ENCODE measurements around the gene FAM200C. TPM values are rescaled to one million over a fixed set of nuclear protein-coding genes. Genes with fewer than 3 reads are reported as not detected.
A peak's percentile ranks its signal among the peaks of the same experiment; 100 is the strongest.

The FAM200C gene
- total and polyA plus RNA-seq, 2 of the 13 experiments (the other 11 are each of a cell fraction or from before 2014, with no cell fraction given): 3.2 to 4.7 TPM

DNA sequence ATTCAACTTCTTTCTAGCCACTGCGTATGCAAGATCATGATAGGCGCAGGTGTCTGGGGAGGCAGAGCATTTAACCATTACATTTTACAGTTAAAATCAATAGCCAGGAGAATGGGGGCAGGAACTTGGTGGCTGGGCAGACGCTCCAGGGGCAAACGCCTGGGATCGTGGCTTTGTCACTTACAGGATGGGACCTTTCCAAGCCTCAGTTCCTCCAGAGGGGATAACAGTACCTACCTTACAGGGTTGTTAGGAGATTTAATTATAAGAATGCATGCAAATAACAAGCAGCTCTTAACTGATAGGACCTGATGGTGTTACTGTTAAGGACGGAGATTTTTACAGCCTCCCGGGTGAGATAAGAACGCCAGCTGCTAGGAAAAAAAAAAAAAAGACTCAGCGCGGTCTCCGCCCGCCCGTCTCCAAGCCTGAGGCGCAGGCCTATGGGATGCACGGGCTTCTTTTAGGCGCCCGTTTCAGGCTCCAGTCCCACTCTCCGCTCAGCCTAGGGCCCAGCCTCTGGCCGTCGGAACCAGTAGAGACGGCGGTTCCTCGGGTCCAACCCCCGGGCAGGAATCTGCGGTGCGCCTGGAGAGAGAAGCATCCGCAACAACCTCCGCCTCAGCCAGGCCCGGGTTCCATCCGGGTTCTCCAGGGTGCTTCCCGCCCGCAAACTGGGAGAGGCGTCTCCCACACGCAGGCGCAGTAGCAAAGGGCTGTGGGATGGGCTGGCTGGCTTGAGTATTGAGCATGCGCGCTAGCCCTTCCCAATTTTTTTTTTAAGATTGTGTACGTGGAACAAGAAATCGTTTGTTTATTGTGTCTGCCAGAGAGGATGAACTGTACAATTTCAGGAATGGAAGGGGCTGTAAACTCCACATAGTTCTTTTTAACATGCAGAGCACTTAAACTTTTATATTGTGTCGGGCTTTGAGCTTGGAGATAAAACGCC is at the start of gene FAM200C (continued):
- TF ChIP-seq, protein P1, sequence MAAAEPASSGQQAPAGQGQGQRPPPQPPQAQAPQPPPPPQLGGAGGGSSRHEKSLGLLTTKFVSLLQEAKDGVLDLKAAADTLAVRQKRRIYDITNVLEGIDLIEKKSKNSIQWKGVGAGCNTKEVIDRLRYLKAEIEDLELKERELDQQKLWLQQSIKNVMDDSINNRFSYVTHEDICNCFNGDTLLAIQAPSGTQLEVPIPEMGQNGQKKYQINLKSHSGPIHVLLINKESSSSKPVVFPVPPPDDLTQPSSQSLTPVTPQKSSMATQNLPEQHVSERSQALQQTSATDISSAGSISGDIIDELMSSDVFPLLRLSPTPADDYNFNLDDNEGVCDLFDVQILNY (CRISPR knock-in tag; conservative IDR thresholded peaks at IDR 0.05): peak; percentile 78
- TF ChIP-seq ZNF207 (IDR thresholded peaks at IDR 0.05; ENCODE audit: borderline replicate concordance) (no peak), MTF1 (CRISPR knock-in tag; IDR thresholded peaks at IDR 0.05) (no peak), CBX1 (IDR thresholded peaks at IDR 0.05; ENCODE audit: low read depth) (no peak), ZKSCAN8 (CRISPR knock-in tag; IDR thresholded peaks at IDR 0.05; ENCODE audit: borderline replicate concordance) (peak; percentile 66; the same call in 1 of the 2 replicates), MXD4 (CRISPR knock-in tag; IDR thresholded peaks at IDR 0.05) (peak; percentile 23; the same call in 1 of the 2 replicates), GTF2F1 (IDR thresholded peaks at IDR 0.05; ENCODE audit: low read length) (no peak), ISX (CRISPR knock-in tag; conservative IDR thresholded peaks at IDR 0.05) (no peak), ZNF292 (CRISPR knock-in tag; IDR thresholded peaks at IDR 0.05; ENCODE audit: borderline replicate concordance, low read depth) (no peak), ZNF431 (CRISPR knock-in tag; IDR thresholded peaks at IDR 0.05; ENCODE audit: borderline replicate concordance, low read depth) (peak; percentile 76; the same call in 1 of the 2 replicates), CAMTA2 (CRISPR knock-in tag; IDR thresholded peaks at IDR 0.05; ENCODE audit: borderline replicate concordance) (peak; percentile 65; the same call in 1 of the 2 replicates), PREB (CRISPR knock-in tag; IDR thresholded peaks at IDR 0.05) (no peak), MBD4 (IDR thresholded peaks at IDR 0.05; ENCODE audit: borderline replicate concordance, low read length) (no peak), BCL6 (CRISPR knock-in tag; IDR thresholded peaks at IDR 0.05) (no peak), ZNF704 (CRISPR knock-in tag; IDR thresholded peaks at IDR 0.05; ENCODE audit: borderline replicate concordance) (peak; percentile 60; the same call in 1 of the 2 replicates), SOX6 (IDR thresholded peaks at IDR 0.05) (no peak), SOX6 (CRISPR knock-in tag; IDR thresholded peaks at IDR 0.05) (peak; percentile 55; the same call in 1 of the 2 replicates), ZNF44 (CRISPR knock-in tag; IDR thresholded peaks at IDR 0.05) (no peak), PAX8 (CRISPR knock-in tag; IDR thresholded peaks at IDR 0.05; ENCODE audit: borderline replicate concordance) (peak; percentile 34; the same call in 1 of the 2 replicates), NR2F2 (IDR thresholded peaks at IDR 0.05; ENCODE audit: borderline replicate concordance, low read depth) (no peak)
- TF ChIP-seq, protein P2, sequence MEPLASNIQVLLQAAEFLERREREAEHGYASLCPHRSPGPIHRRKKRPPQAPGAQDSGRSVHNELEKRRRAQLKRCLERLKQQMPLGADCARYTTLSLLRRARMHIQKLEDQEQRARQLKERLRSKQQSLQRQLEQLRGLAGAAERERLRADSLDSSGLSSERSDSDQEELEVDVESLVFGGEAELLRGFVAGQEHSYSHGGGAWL (CRISPR knock-in tag; IDR thresholded peaks at IDR 0.05): peak; percentile 61
- TF ChIP-seq, protein P3, sequence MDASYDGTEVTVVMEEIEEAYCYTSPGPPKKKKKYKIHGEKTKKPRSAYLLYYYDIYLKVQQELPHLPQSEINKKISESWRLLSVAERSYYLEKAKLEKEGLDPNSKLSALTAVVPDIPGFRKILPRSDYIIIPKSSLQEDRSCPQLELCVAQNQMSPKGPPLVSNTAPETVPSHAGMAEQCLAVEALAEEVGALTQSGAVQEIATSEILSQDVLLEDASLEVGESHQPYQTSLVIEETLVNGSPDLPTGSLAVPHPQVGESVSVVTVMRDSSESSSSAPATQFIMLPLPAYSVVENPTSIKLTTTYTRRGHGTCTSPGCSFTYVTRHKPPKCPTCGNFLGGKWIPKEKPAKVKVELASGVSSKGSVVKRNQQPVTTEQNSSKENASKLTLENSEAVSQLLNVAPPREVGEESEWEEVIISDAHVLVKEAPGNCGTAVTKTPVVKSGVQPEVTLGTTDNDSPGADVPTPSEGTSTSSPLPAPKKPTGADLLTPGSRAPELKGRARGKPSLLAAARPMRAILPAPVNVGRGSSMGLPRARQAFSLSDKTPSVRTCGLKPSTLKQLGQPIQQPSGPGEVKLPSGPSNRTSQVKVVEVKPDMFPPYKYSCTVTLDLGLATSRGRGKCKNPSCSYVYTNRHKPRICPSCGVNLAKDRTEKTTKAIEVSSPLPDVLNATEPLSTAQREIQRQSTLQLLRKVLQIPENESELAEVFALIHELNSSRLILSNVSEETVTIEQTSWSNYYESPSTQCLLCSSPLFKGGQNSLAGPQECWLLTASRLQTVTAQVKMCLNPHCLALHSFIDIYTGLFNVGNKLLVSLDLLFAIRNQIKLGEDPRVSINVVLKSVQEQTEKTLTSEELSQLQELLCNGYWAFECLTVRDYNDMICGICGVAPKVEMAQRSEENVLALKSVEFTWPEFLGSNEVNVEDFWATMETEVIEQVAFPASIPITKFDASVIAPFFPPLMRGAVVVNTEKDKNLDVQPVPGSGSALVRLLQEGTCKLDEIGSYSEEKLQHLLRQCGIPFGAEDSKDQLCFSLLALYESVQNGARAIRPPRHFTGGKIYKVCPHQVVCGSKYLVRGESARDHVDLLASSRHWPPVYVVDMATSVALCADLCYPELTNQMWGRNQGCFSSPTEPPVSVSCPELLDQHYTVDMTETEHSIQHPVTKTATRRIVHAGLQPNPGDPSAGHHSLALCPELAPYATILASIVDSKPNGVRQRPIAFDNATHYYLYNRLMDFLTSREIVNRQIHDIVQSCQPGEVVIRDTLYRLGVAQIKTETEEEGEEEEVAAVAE (CRISPR knock-in tag; IDR thresholded peaks at IDR 0.05; ENCODE audit: borderline replicate concordance): no peak

All from HepG2 (cell line).